Breast epithelium (tissue), 4 donors: Measurements from ENCODE around the gene ANXA6. TPM values are rescaled to one million over a fixed set of nuclear protein-coding genes. Genes with fewer than 3 reads are reported as not detected.

Source experiments
- DNase-seq, 2 donors: peaks; one replicate each; pipeline ENCODE4 v3.0.0-alpha.2; 2019; ENCODE audit warnings: low spot score in 2 of 2
- H3K27ac ChIP-seq, 2 donors: fragments of 200-600 bp; sonication (generic) in 1 of 2; one replicate each; pipeline ENCODE4 v1.5.1; 2016 to 2019; ENCODE audit warnings: mild to moderate bottlenecking in 1 of 2
- H3K27me3 ChIP-seq, 2 donors: fragments of 200-600 bp; sonication (generic) in 1 of 2; one replicate each; pipeline versions ENCODE4 v1.5.1 to v1.6.0; 2017 to 2019; ENCODE audit warnings: control low read depth in 1 of 2, mild to moderate bottlenecking in 1 of 2
- H3K36me3 ChIP-seq: fragments of 200-600 bp; one replicate; pipeline ENCODE4 v1.5.1; 2019
- H3K4me1 ChIP-seq, 2 donors: fragments of 200-600 bp; sonication (generic); one replicate each; pipeline ENCODE4 v1.5.1; 2016 to 2019; ENCODE audit warnings: control low read depth in 1 of 2
- H3K4me3 ChIP-seq, 3 donors: fragments of 200-600 bp; sonication (generic); 1 replicate in 2 of 3; 2 replicates in 1 of 3; pipeline ENCODE4 v1.5.1; 2016 to 2019; ENCODE audit warnings: mild to moderate bottlenecking in 3 of 3, moderate library complexity in 2 of 3
- H3K9me3 ChIP-seq, 2 donors: fragments of 200-600 bp; sonication (generic) in 1 of 2; one replicate each; pipeline ENCODE4 v1.5.1; 2016 to 2019; ENCODE audit warnings: control low read depth in 1 of 2
- POLR2A ChIP-seq: fragments of 450-650 bp; IDR thresholded peaks from one replicate; pipeline ENCODE4 v1.6.1; 2016; ENCODE audit warnings: antibody characterized with exemption, mild to moderate bottlenecking, moderate library complexity
- POLR2AphosphoS5 ChIP-seq, 3 donors: sonication (generic); formaldehyde crosslinking; IDR thresholded peaks; one replicate each; pipeline ENCODE4 v1.6.1; 2017; ENCODE audit warnings: antibody characterized with exemption in 3 of 3
- intact Hi-C: fragments of 100-400 bp; cut with DNase I; formaldehyde crosslinking; loops from one replicate; pipeline ENCODE4 v1.15.1; 2023; ENCODE audit warnings: low total_unique reads
- total RNA-seq, 3 donors: library from RNA; depleted of rRNA; stranded (reverse); fragments of >200 nt; gene quantifications; one replicate each; pipeline ENCODE4 v1.1.0, GENCODE V29; 2016
- TF ChIP-seq, protein P1 (sequence below), 3 donors: fragments of 450-650 bp; IDR thresholded peaks; one replicate each; pipeline ENCODE4 v1.5.1; 2016 to 2017; ENCODE audit warnings: antibody characterized with exemption in 3 of 3, mild to moderate bottlenecking in 3 of 3, moderate library complexity in 3 of 3

ANXA6 gene
- total RNA-seq, 3 donors from 2014 or later = 206 to 320 (median 276) TPM

DNA sequence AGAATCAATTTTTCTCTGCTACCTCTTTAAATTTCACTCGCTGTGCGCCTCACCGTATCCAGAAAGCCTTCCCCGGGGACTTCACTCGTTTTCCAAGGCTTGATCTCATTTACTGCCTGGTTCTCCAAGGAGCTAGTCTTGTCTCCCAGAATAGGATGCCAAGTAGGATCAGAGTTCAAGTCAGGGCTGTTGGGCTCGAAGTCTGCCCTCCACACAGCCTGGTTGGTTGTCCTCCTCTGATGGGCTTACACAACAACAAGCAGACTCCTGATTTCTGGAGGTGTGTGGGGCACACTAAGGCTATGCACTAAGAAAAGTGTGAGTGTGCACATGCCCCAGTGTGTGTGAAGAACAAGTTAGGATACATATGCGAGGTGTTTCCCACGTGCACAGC is 62.7 kb downstream of the ANXA6 start:
- Histone ChIP-seq H3K4me3 (no peak overlapping the region), H3K27ac (peak overlapping the region; percentile 68 to 87), H3K9me3 (no peaks in the 10 kb centered on the region), H3K27me3 (no peaks in the 10 kb centered on the region), H3K36me3 (no peaks in the 10 kb centered on the region), H3K4me1 (peaks cover 0 to 7% of the 10 kb centered on the region in 2 donors)
- intact Hi-C loops = loop anchor here (10.0 kb wide), 1 partner anchor 1370 kb away; no protein-coding TSS in a partner anchor
- no peak for TF ChIP-seq POLR2AphosphoS5 (IDR thresholded peaks at IDR 0.05)
- no peak for TF ChIP-seq POLR2A
- TF ChIP-seq, protein P1, sequence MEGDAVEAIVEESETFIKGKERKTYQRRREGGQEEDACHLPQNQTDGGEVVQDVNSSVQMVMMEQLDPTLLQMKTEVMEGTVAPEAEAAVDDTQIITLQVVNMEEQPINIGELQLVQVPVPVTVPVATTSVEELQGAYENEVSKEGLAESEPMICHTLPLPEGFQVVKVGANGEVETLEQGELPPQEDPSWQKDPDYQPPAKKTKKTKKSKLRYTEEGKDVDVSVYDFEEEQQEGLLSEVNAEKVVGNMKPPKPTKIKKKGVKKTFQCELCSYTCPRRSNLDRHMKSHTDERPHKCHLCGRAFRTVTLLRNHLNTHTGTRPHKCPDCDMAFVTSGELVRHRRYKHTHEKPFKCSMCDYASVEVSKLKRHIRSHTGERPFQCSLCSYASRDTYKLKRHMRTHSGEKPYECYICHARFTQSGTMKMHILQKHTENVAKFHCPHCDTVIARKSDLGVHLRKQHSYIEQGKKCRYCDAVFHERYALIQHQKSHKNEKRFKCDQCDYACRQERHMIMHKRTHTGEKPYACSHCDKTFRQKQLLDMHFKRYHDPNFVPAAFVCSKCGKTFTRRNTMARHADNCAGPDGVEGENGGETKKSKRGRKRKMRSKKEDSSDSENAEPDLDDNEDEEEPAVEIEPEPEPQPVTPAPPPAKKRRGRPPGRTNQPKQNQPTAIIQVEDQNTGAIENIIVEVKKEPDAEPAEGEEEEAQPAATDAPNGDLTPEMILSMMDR (IDR thresholded peaks at IDR 0.05) = no peak
- DNase-seq = no peak

DNA sequence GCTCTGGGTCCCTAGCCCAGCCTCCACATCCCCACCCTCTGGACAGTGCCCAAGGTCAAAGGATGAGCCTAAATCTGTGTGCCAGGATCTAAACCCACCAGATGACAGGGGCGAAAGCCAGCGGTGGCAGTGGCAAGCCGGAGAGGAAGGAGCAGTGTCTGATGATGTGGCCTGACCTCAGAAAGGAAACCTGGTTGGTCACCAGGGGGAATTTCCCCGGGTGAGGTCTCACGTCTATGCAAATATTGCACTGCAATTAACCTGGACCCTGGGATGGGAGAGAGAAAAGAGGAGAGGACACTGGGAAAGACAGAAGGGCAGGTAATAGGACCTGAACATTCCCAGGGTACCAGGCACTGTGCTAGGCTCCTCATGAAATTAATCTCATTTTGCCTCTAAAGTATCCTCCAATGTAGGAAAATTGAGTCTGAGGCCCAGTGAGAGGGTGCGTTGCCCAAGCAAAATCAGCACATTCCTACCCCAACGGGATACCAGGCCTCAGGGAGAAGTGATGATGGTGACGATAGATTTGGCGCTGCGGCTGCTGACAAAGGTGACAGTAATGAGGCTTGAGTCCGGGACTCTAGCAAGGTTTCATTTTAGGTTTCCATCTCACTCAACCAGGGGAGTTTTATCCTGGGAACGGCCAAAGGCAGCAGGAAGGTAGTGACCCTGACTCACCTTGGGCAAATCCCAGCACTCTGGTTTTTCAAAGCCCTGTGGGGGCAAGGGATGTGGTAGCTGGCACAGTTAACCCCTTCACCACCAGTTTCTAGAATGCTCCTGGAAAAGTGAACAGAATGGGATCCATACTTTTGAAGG is 63.3 kb downstream of the ANXA6 start:
- intact Hi-C loops = loop anchor here (10.0 kb wide), 1 partner anchor 1371 kb away; no protein-coding TSS in a partner anchor
- Histone ChIP-seq H3K9me3 (no peaks in the 10 kb centered on the region), H3K4me1 (peaks cover 0 to 7% of the 10 kb centered on the region in 2 donors), H3K36me3 (no peaks in the 10 kb centered on the region), H3K27ac (peak overlapping the region; percentile 68 to 87), H3K27me3 (no peaks in the 10 kb centered on the region), H3K4me3 (no peak overlapping the region)
- DNase-seq = no peak
- no peak for TF ChIP-seq POLR2A
- TF ChIP-seq, protein P1 (IDR thresholded peaks at IDR 0.05) = no peak
- no peak for TF ChIP-seq POLR2AphosphoS5 (IDR thresholded peaks at IDR 0.05)

DNA sequence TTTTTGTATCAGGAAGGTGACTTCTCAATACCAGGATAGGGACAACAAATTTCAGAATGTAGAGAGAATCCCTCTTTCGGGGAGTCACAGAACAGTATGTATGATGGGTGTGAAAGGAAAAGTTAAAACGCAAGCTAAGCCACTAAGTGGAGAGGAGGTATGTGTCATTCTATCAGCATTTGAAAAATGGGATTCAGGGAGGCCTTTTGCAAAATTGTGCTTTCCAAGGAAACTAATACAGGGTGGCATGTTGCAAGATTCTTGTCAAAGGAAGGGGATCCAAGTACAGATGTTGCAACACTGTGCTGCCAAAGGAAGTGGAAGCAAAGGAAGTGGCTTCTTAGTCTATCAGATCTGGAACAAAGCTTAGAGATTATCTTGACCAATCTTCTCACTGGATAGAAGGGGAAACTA is 64.1 kb downstream of the ANXA6 start:
- no peaks in the 10 kb centered on the region for H3K27me3 ChIP-seq
- no peaks in the 10 kb centered on the region for H3K36me3 ChIP-seq
- H3K4me3 ChIP-seq = no peak overlapping the region
- no peak for TF ChIP-seq POLR2A
- peak in 2 of 3 donors; percentile 53 to 92 for TF ChIP-seq POLR2AphosphoS5 (IDR thresholded peaks at IDR 0.05)
- TF ChIP-seq, protein P1 (IDR thresholded peaks at IDR 0.05) = no peak
- DNase-seq = no peak
- intact Hi-C loops = loop anchor here (10.0 kb wide), 1 partner anchor 1371 kb away; no protein-coding TSS in a partner anchor
- peak overlapping the region; percentile 68 to 87 for H3K27ac ChIP-seq
- no peaks in the 10 kb centered on the region for H3K9me3 ChIP-seq
- H3K4me1 ChIP-seq = peaks cover 0 to 7% of the 10 kb centered on the region in 2 donors

DNA sequence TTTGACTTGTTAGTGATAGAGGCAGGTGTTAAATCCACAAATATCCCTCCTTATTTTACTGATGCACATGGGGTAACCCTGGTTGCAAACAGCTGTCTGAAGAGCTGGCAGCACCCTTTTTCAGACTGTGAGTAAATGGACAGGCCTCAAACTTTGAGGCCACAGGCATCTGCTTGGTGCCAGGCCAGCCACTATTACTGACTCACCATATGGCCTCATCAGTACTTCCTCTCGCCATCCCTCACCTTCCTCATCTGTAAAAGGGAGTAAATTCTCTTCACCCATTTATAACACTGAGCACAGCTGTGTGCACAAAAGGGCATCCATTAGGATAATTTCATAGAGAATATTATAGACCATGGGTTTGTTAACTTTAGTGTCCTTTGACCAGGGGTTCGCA is 64.8 kb downstream of the ANXA6 start:
- Histone ChIP-seq H3K4me1 (peaks cover 0 to 7% of the 10 kb centered on the region in 2 donors), H3K27me3 (no peaks in the 10 kb centered on the region), H3K9me3 (no peaks in the 10 kb centered on the region), H3K4me3 (no peak overlapping the region), H3K27ac (peak overlapping the region in 1 of 2 donors; percentile 63), H3K36me3 (no peaks in the 10 kb centered on the region)
- intact Hi-C loops = loop anchor here (10.0 kb wide), 1 partner anchor 1372 kb away; no protein-coding TSS in a partner anchor
- TF ChIP-seq, protein P1 (IDR thresholded peaks at IDR 0.05) = no peak
- TF ChIP-seq POLR2A = no peak
- TF ChIP-seq POLR2AphosphoS5 (IDR thresholded peaks at IDR 0.05) = no peak
- DNase-seq = no peak

DNA sequence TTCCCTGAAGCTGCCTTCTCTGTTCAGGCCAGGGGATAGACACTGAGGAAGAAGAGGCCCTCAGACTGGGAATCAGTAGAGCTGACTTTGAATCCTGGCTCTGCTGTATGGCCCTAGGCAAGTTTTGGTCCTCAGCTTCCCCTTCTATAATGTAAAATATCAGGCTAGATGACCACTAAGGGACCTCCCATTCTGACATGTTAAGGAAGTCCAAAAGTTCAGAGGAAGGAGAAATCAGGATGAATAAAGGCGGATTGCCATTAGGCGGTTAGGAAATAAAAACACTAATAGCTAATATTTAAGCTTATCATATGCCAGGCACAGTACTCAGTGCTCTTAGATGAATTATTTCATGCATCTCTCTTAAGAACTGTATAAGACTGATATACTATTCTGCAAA is 67.9 kb downstream of the ANXA6 start:
- TF ChIP-seq, protein P1 (IDR thresholded peaks at IDR 0.05) = no peak
- no peak for TF ChIP-seq POLR2AphosphoS5 (IDR thresholded peaks at IDR 0.05)
- TF ChIP-seq POLR2A = no peak
- no peak for DNase-seq
- H3K4me3 ChIP-seq = no peak overlapping the region
- peaks cover 7% of the 10 kb centered on the region in 2 donors for H3K4me1 ChIP-seq
- no peaks in the 10 kb centered on the region for H3K9me3 ChIP-seq
- no peak overlapping the region for H3K27ac ChIP-seq
- no peaks in the 10 kb centered on the region for H3K36me3 ChIP-seq
- intact Hi-C loops = loop anchor here (10.0 kb wide), 1 partner anchor 1375 kb away; no protein-coding TSS in a partner anchor
- H3K27me3 ChIP-seq = no peaks in the 10 kb centered on the region
